AG04450 (cell line): ENCODE measurements around the gene TGM2. TPM values are rescaled to one million over a fixed set of nuclear protein-coding genes. Genes with fewer than 3 reads are reported as not detected.

Experiments used
- CTCF ChIA-PET: fragments of 300-600, 350-600 bp; formaldehyde crosslinking; extraction: SDS; loops from one replicate; lab custom pipeline; 2022; ENCODE audit warnings: antibody characterized with exemption, inconsistent platforms; lab: Charles Lee
- POLR2A ChIA-PET: fragments of 350-600 bp; formaldehyde crosslinking; extraction: SDS; loops from one replicate; lab custom pipeline; 2021; ENCODE audit warnings: antibody characterized with exemption, inconsistent platforms; lab: Yijun Ruan, JAX
- DNase-seq: peaks from one replicate; pipeline ENCODE4 v3.0.0-alpha.2; 2011; ENCODE audit warnings: low read depth, low spot score
- H3K27ac ChIP-seq: one replicate; pipeline ENCODE4 v1.5.1; 2012; ENCODE audit warnings: low read depth, low read length, control low read depth
- H3K27me3 ChIP-seq: one replicate; pipeline ENCODE4 v1.6.0; 2012; ENCODE audit warnings: low read length; ENCODE audit not compliant: control insufficient read depth, insufficient read depth
- H3K4me3 ChIP-seq: 2 replicates; pipeline ENCODE4 v1.5.1; 2011; ENCODE audit warnings: mild to moderate bottlenecking, low read depth, low read length, control low read depth
- H3K9me3 ChIP-seq: 2 replicates; pipeline ENCODE4 v1.5.1; 2012; ENCODE audit warnings: low read length; ENCODE audit not compliant: control insufficient read depth, insufficient read depth
- polyA plus RNA-seq: library from polyadenylated mRNA; depleted of rRNA; stranded (reverse); fragments of >200 nt; gene quantifications from 2 replicates; pipeline ENCODE4 v1.2.3, GENCODE V29; 2011
- TF ChIP-seq, protein P1 (sequence below): IDR thresholded peaks from 2 replicates; pipeline ENCODE4 v1.5.1; 2011; ENCODE audit warnings: low read depth, low read length, control low read depth, inconsistent platforms

TGM2 gene
- polyA plus RNA-seq, 1 experiment = 326 TPM

DNA sequence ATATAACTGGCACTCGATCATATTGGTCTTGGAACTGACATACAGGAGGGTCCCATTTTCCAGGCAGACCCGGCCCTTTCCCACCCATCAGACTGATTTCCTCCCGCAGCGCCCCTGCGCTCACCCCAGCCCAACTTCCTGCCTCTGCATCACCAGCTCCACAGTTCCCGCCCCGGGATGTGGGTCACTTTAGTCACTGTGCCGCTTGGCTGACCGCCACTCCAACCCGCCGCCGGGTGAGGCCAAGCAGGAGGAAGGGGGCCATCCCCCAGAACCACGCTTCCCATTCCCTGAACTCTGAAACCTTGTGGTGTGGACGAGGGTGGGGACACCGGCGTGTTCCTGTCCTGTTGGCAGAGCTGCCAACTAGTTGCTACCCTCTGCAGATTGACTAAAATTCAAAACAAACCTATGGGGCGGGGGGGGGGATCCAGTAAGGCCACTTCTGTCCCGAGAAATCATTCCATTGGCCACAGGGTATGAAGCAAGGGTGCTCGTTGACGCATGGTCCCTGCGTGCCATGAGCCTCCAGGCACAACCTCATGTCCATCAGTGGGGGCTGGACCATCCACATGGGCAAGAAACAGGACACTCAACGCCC is 12.3 kb downstream of the TGM2 start:
- H3K4me3 ChIP-seq = no peak overlapping the region
- H3K9me3 ChIP-seq = no peaks in the 10 kb centered on the region
- CTCF ChIA-PET = interaction anchor here (0.6 to 2.1 kb wide), 3 partner anchors 14 to 95 kb away, joined by 3 to 10 read pairs (median 6); no protein-coding TSS in a partner anchor
- no peak for DNase-seq
- POLR2A ChIA-PET = interaction anchor here (1.2 kb wide), 1 partner anchor 65 kb away, joined by 3 read pairs; no protein-coding TSS in a partner anchor
- H3K27me3 ChIP-seq = no peaks in the 10 kb centered on the region
- TF ChIP-seq, protein P1, sequence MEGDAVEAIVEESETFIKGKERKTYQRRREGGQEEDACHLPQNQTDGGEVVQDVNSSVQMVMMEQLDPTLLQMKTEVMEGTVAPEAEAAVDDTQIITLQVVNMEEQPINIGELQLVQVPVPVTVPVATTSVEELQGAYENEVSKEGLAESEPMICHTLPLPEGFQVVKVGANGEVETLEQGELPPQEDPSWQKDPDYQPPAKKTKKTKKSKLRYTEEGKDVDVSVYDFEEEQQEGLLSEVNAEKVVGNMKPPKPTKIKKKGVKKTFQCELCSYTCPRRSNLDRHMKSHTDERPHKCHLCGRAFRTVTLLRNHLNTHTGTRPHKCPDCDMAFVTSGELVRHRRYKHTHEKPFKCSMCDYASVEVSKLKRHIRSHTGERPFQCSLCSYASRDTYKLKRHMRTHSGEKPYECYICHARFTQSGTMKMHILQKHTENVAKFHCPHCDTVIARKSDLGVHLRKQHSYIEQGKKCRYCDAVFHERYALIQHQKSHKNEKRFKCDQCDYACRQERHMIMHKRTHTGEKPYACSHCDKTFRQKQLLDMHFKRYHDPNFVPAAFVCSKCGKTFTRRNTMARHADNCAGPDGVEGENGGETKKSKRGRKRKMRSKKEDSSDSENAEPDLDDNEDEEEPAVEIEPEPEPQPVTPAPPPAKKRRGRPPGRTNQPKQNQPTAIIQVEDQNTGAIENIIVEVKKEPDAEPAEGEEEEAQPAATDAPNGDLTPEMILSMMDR = no peak
- H3K27ac ChIP-seq = peak overlapping the region; percentile 61

DNA sequence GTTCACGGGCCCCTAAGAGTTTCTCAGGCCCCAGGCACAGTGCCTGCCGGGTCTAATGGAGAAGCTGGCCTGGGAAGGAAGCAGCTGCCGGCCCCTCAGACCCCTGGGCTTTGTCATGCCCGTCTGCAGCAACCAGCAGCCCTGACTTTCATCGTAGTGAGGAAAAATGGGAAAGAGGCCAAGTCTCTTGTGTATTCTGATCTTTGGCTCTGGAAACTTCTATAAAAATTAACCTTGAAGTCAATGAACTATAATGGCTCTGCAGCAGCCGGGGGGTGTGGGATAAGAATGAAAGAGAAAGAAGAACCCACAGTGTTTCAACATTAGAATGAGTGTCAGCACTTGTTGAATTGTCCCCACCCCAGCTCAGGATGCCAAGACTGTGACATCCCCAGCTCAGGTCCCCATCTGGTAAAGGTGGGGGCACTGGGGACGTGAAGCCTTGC is 12.9 kb downstream of the TGM2 start:
- no peak for DNase-seq
- no peak overlapping the region for H3K4me3 ChIP-seq
- TF ChIP-seq, protein P1 = no peak
- CTCF ChIA-PET = interaction anchor here (0.9 to 2.1 kb wide), 3 partner anchors 14 to 95 kb away, joined by 3 to 10 read pairs (median 6); no protein-coding TSS in a partner anchor
- no peaks in the 10 kb centered on the region for H3K9me3 ChIP-seq
- POLR2A ChIA-PET = interaction anchor here (1.2 kb wide), 1 partner anchor 65 kb away, joined by 3 read pairs; no protein-coding TSS in a partner anchor
- no peaks in the 10 kb centered on the region for H3K27me3 ChIP-seq
- H3K27ac ChIP-seq = peak overlapping the region; percentile 47

- TF ChIP-seq, protein P1 = no peak
- ChIA-PET CTCF (interaction anchor here (0.9 to 2.1 kb wide), 3 partner anchors 15 to 94 kb away, joined by 3 to 10 read pairs (median 6); no protein-coding TSS in a partner anchor), POLR2A (no interaction called here)
- Histone ChIP-seq H3K27me3 (no peaks in the 10 kb centered on the region), H3K27ac (no peak overlapping the region), H3K4me3 (no peak overlapping the region), H3K9me3 (no peaks in the 10 kb centered on the region; the same call in 1 of the 2 replicates)
- no peak for DNase-seq
Measured at GRCh38 chr20:38151455-38151854, 13.6 kb downstream of the TGM2 start.

GRCh38 chr20:38150335-38151170 is 14.5 kb downstream of the TGM2 start:
- CTCF ChIA-PET = interaction anchor here (0.8 kb wide), 1 partner anchor 70 kb away, joined by 3 read pairs; no protein-coding TSS in a partner anchor
- no peak overlapping the region for H3K4me3 ChIP-seq
- POLR2A ChIA-PET = no interaction called here
- no peaks in the 10 kb centered on the region; the same call in 1 of the 2 replicates for H3K9me3 ChIP-seq
- no peak overlapping the region for H3K27ac ChIP-seq
- no peak for DNase-seq
- TF ChIP-seq, protein P1 = no peak
- H3K27me3 ChIP-seq = no peaks in the 10 kb centered on the region
